Thymus (tissue), 11 donors: Measurements from ENCODE around the gene CHST11. TPM values are rescaled to one million over a fixed set of nuclear protein-coding genes. Genes with fewer than 3 reads are reported as not detected.

Experiments
- DNase-seq, 9 donors: peaks; one replicate each; pipeline ENCODE4 v3.0.0-alpha.2; 2013; ENCODE audit warnings: low spot score in 9 of 9, low read depth in 6 of 9, missing footprints in 1 of 9
- H3K27ac ChIP-seq, 2 donors: one replicate each; pipeline ENCODE4 v1.5.1; 2013; ENCODE audit warnings: control low read depth in 1 of 2, low read depth in 1 of 2, low read length in 1 of 2, mild to moderate bottlenecking in 1 of 2, moderate library complexity in 1 of 2
- H3K27me3 ChIP-seq, 2 donors: one replicate each; pipeline ENCODE4 v1.5.1; 2013; ENCODE audit warnings: low read length in 1 of 2; ENCODE audit not compliant: control insufficient read depth in 2 of 2, insufficient read depth in 1 of 2
- H3K36me3 ChIP-seq, 2 donors: one replicate each; pipeline ENCODE4 v1.5.1; 2013; ENCODE audit warnings: low read length in 1 of 2, mild to moderate bottlenecking in 1 of 2, moderate library complexity in 1 of 2; ENCODE audit not compliant: control insufficient read depth in 2 of 2, insufficient read depth in 2 of 2
- H3K4me1 ChIP-seq, 2 donors: one replicate each; pipeline ENCODE4 v1.5.1; 2013; ENCODE audit warnings: low read length in 2 of 2; ENCODE audit not compliant: control insufficient read depth in 2 of 2, insufficient read depth in 2 of 2
- H3K4me3 ChIP-seq, 2 donors: one replicate each; pipeline ENCODE4 v1.5.1; 2013; ENCODE audit warnings: low read length in 2 of 2, control low read depth in 1 of 2, mild to moderate bottlenecking in 1 of 2
- H3K9me3 ChIP-seq, 2 donors: one replicate each; pipeline ENCODE4 v1.5.1; 2013; ENCODE audit warnings: low read length in 1 of 2, mild to moderate bottlenecking in 1 of 2; ENCODE audit not compliant: control insufficient read depth in 2 of 2, insufficient read depth in 1 of 2
- whole genome bisulfite sequencing: extraction: QIAGEN DNeasy Blood & Tissue Kit; methylation state at CpG from one replicate; pipeline ENCODE4 v1.1.7; 2013; 5-methylcytosine and 5-hydroxymethylcytosine counted together
- polyA plus RNA-seq: library from polyadenylated mRNA; stranded (reverse); fragments of 200-250 nt; gene quantifications from one replicate; pipeline ENCODE4 v1.2.3, GENCODE V29; 2013
- total RNA-seq: library from RNA; stranded (reverse); fragments of 120-200 nt; gene quantifications from one replicate; pipeline ENCODE4 v1.2.4, GENCODE V29; 2013
- donor health status: healthy.

Gene CHST11
- total and polyA plus RNA-seq, 2 donors = 6.7 to 21.0 TPM

GRCh38 chr12:104627231-104627989 is 170.7 kb downstream of the CHST11 start:
- WGBS = 83% methylated on average over 7 of the region's 7 CpGs
- H3K36me3 ChIP-seq = peaks cover 2 to 14% of the 10 kb centered on the region in 2 donors
- no peak for DNase-seq
- no peak overlapping the region for H3K4me3 ChIP-seq
- H3K27ac ChIP-seq = no peak overlapping the region
- H3K9me3 ChIP-seq = no peaks in the 10 kb centered on the region
- no peaks in the 10 kb centered on the region for H3K27me3 ChIP-seq
- H3K4me1 ChIP-seq = no peaks in the 10 kb centered on the region

- Histone ChIP-seq H3K27ac (no peak overlapping the region), H3K4me3 (no peak overlapping the region), H3K9me3 (no peaks in the 10 kb centered on the region), H3K36me3 (peaks cover 2 to 14% of the 10 kb centered on the region in 2 donors), H3K4me1 (no peaks in the 10 kb centered on the region), H3K27me3 (no peaks in the 10 kb centered on the region)
- DNase-seq = no peak
- WGBS = 94% methylated on average over 16 of the region's 16 CpGs
Observed at GRCh38 chr12:104627990-104628830, 171.5 kb downstream of the CHST11 start.

- peaks cover 2 to 14% of the 10 kb centered on the region in 2 donors for H3K36me3 ChIP-seq
- no peak overlapping the region for H3K27ac ChIP-seq
- DNase-seq = no peak
- H3K27me3 ChIP-seq = no peaks in the 10 kb centered on the region
- no peaks in the 10 kb centered on the region for H3K4me1 ChIP-seq
- 97% methylated on average over 3 of the region's 3 CpGs for WGBS
- no peak overlapping the region for H3K4me3 ChIP-seq
- H3K9me3 ChIP-seq = no peaks in the 10 kb centered on the region
Observed at GRCh38 chr12:104628831-104629135, 172.0 kb downstream of the CHST11 start.

- no peak overlapping the region for H3K27ac ChIP-seq
- H3K4me1 ChIP-seq = no peaks in the 10 kb centered on the region
- H3K4me3 ChIP-seq = no peak overlapping the region
- WGBS = 98% methylated on average over 6 of the region's 6 CpGs
- H3K36me3 ChIP-seq = peaks cover 0 to 11% of the 10 kb centered on the region in 2 donors
- no peaks in the 10 kb centered on the region for H3K27me3 ChIP-seq
- no peak for DNase-seq
- H3K9me3 ChIP-seq = no peaks in the 10 kb centered on the region
Observed at GRCh38 chr12:104630230-104630670, 173.5 kb downstream of the CHST11 start.

- DNase-seq = no peak
- H3K27ac ChIP-seq = no peak overlapping the region
- no peaks in the 10 kb centered on the region for H3K9me3 ChIP-seq
- no peak overlapping the region for H3K4me3 ChIP-seq
- peaks cover 0 to 15% of the 10 kb centered on the region in 2 donors for H3K36me3 ChIP-seq
- H3K4me1 ChIP-seq = no peaks in the 10 kb centered on the region
- 97% methylated on average over 8 of the region's 8 CpGs for WGBS
- H3K27me3 ChIP-seq = no peaks in the 10 kb centered on the region
Observed at GRCh38 chr12:104631867-104632266, 175.1 kb downstream of the CHST11 start.

GRCh38 chr12:104632724-104633201 is 176.0 kb downstream of the CHST11 start:
- no peak for DNase-seq
- Histone ChIP-seq H3K27ac (no peak overlapping the region), H3K9me3 (no peaks in the 10 kb centered on the region), H3K36me3 (peaks cover 0 to 15% of the 10 kb centered on the region in 2 donors), H3K4me1 (no peaks in the 10 kb centered on the region), H3K4me3 (no peak overlapping the region), H3K27me3 (no peaks in the 10 kb centered on the region)
- WGBS = 87% methylated on average over 13 of the region's 13 CpGs

- Histone ChIP-seq H3K36me3 (peaks cover 0 to 11% of the 10 kb centered on the region in 2 donors), H3K9me3 (no peaks in the 10 kb centered on the region), H3K4me1 (no peaks in the 10 kb centered on the region), H3K27me3 (no peaks in the 10 kb centered on the region), H3K4me3 (no peak overlapping the region), H3K27ac (no peak overlapping the region)
- DNase-seq = no peak
- 93% methylated on average over 4 of the region's 4 CpGs for WGBS
Observed at GRCh38 chr12:104634044-104634443, 177.3 kb downstream of the CHST11 start.

GRCh38 chr12:104634852-104635251 is 178.1 kb downstream of the CHST11 start:
- Histone ChIP-seq H3K9me3 (no peaks in the 10 kb centered on the region), H3K4me3 (no peak overlapping the region), H3K27me3 (no peaks in the 10 kb centered on the region), H3K27ac (no peak overlapping the region), H3K36me3 (peaks cover 0 to 11% of the 10 kb centered on the region in 2 donors), H3K4me1 (no peaks in the 10 kb centered on the region)
- DNase-seq = no peak
- WGBS = 99% methylated on average over 3 of the region's 3 CpGs
